CD4-positive, alpha-beta memory T cell (primary cell): Measurements from ENCODE around the gene PEX3. TPM values are rescaled to one million over a fixed set of nuclear protein-coding genes. Genes with fewer than 3 reads are reported as not detected.

ENCODE experiments used
- CTCF ChIA-PET: fragments of 350-600 bp; sonication (Branson Sonifier 250); formaldehyde crosslinking; loops from one replicate; lab custom pipeline; 2021; ENCODE audit warnings: inconsistent platforms; ENCODE audit not compliant: partially characterized antibody; lab: Charles Lee
- POLR2A ChIA-PET: fragments of 350-600 bp; sonication (Branson Sonifier 250); formaldehyde crosslinking; loops from one replicate; lab custom pipeline; 2021; ENCODE audit not compliant: partially characterized antibody; lab: Charles Lee
- DNase-seq, 5 donors: peaks; one replicate each; pipeline versions ENCODE4 v3.0.0 to v3.0.0-alpha.2; 2020 to 2022; ENCODE audit warnings: mixed read lengths in 1 of 5
- H3K27ac ChIP-seq: one replicate; pipeline ENCODE4 v1.7.0; 2013; ENCODE audit warnings: low read depth, low read length
- H3K27me3 ChIP-seq: 2 replicates; pipeline ENCODE4 v1.7.0; 2013; ENCODE audit warnings: mild to moderate bottlenecking, low read length, moderate library complexity; ENCODE audit not compliant: insufficient read depth
- H3K36me3 ChIP-seq: 2 replicates; pipeline ENCODE4 v1.7.0; 2013; ENCODE audit warnings: mild to moderate bottlenecking, low read length, moderate library complexity; ENCODE audit not compliant: insufficient read depth
- H3K4me1 ChIP-seq: 2 replicates; pipeline ENCODE4 v1.7.0; 2013; ENCODE audit warnings: mild to moderate bottlenecking, low read length, moderate library complexity; ENCODE audit not compliant: insufficient read depth
- H3K4me3 ChIP-seq, 2 donors: one replicate each; pipeline ENCODE4 v1.7.0; 2013; ENCODE audit warnings: low read length in 2 of 2, mild to moderate bottlenecking in 1 of 2
- H3K9me3 ChIP-seq, 2 donors: one replicate each; pipeline ENCODE4 v1.7.0; 2013; ENCODE audit warnings: low read length in 2 of 2, control low read depth in 1 of 2; ENCODE audit not compliant: control insufficient read depth in 1 of 2
- H3K27ac Mint-ChIP-seq, 7 donors: one replicate each; pipeline ENCODE4 v1.8.0; 2020 to 2021; ENCODE audit warnings: mixed read lengths in 7 of 7, mild to moderate bottlenecking in 6 of 7, inconsistent platforms in 3 of 7, moderate library complexity in 3 of 7
- H3K27me3 Mint-ChIP-seq, 2 donors: one replicate each; pipeline ENCODE4 v1.8.0; 2020 to 2021; ENCODE audit warnings: mixed read lengths in 2 of 2
- H3K36me3 Mint-ChIP-seq, 2 donors: one replicate each; pipeline ENCODE4 v1.8.0; 2020 to 2021; ENCODE audit warnings: mixed read lengths in 2 of 2, inconsistent platforms in 1 of 2, mild to moderate bottlenecking in 1 of 2
- H3K4me1 Mint-ChIP-seq, 4 donors: one replicate each; pipeline ENCODE4 v1.8.0; 2020 to 2021; ENCODE audit warnings: mixed read lengths in 4 of 4, mild to moderate bottlenecking in 1 of 4
- H3K4me3 Mint-ChIP-seq, 8 donors: one replicate each; pipeline ENCODE4 v1.8.0; 2020 to 2021; ENCODE audit warnings: mixed read lengths in 8 of 8, mild to moderate bottlenecking in 7 of 8, moderate library complexity in 6 of 8, inconsistent platforms in 3 of 8
- H3K9me3 Mint-ChIP-seq, 8 donors: one replicate each; pipeline ENCODE4 v1.8.0; 2020 to 2021; ENCODE audit warnings: mixed read lengths in 8 of 8, mild to moderate bottlenecking in 5 of 8, inconsistent platforms in 3 of 8, moderate library complexity in 1 of 8
- intact Hi-C: fragments of 100-400 bp; cut with micrococcal nuclease; formaldehyde crosslinking; loops from one replicate; pipeline ENCODE4 v1.15.1; 2023
- polyA plus RNA-seq, 2 donors: library from polyadenylated mRNA; unstranded; fragments of 300-500 nt; fragmentation: Illumina TruSeq; gene quantifications; one replicate each; pipeline ENCODE4 v1.2.3, GENCODE V29; 2021
- total RNA-seq, 2 experiments: library from RNA; stranded (reverse); gene quantifications; one replicate each; pipeline ENCODE4 v1.2.3, GENCODE V29; 2021

Gene PEX3
- total and polyA plus RNA-seq, 4 experiments from 2014 or later: 20.8 to 26.2 (median 23.2) TPM

GRCh38 chr6:143525356-143525755 is 74.8 kb downstream of the PEX3 start:
- CTCF ChIA-PET: interaction anchor here (1.6 kb wide), 1 partner anchor 9 kb away, joined by 4 read pairs; no protein-coding TSS in a partner anchor
- H3K27ac ChIP-seq: no peak overlapping the region
- intact Hi-C loops: no loop called here

GRCh38 chr6:143527677-143528076 is 77.1 kb downstream of the PEX3 start:
- H3K27ac Mint-ChIP-seq: peak overlapping the region in 3 of 7 donors; percentile 76 to 97 (median 92)
- H3K4me3 ChIP-seq: no peak overlapping the region
- no peaks in the 10 kb centered on the region for H3K27me3 ChIP-seq
- CTCF ChIA-PET: interaction anchor here (1.3 to 2.7 kb wide), 3 partner anchors 14 to 16 kb away, joined by 3 to 9 read pairs (median 7); partner anchors contain the start of gene FUCA2
- peaks cover 0 to 2% (median 0%) of the 10 kb centered on the region in 8 donors for H3K9me3 Mint-ChIP-seq
- H3K36me3 ChIP-seq: no peaks in the 10 kb centered on the region
- intact Hi-C loops: loop anchor here (1.0 kb wide), 1 partner anchor 10 kb away; no protein-coding TSS in a partner anchor
- no peaks in the 10 kb centered on the region for H3K27me3 Mint-ChIP-seq
- H3K36me3 Mint-ChIP-seq: peaks cover 0 to 3% of the 10 kb centered on the region in 2 donors
- POLR2A ChIA-PET: interaction anchor here (1.9 kb wide), 1 partner anchor 10 kb away, joined by 13 read pairs; no protein-coding TSS in a partner anchor
- no peaks in the 10 kb centered on the region for H3K9me3 ChIP-seq
- H3K27ac ChIP-seq: no peak overlapping the region
- H3K4me1 Mint-ChIP-seq: peaks cover 11 to 15% (median 13%) of the 10 kb centered on the region in 4 donors
- peaks cover 26% of the 10 kb centered on the region for H3K4me1 ChIP-seq
- DNase-seq: no peak
- H3K4me3 Mint-ChIP-seq: no peak overlapping the region

More at GRCh38 chr6:143525356-143525755, 74.8 kb downstream of the PEX3 start:
- H3K27ac Mint-ChIP-seq: no peak overlapping the region
- no peak for DNase-seq
- no peak overlapping the region for H3K4me3 Mint-ChIP-seq
- peaks cover 16% of the 10 kb centered on the region for H3K4me1 ChIP-seq
- H3K9me3 Mint-ChIP-seq: peaks cover 0 to 2% (median 0%) of the 10 kb centered on the region in 8 donors
- peaks cover 13 to 19% (median 16%) of the 10 kb centered on the region in 4 donors for H3K4me1 Mint-ChIP-seq
- no peak overlapping the region for H3K4me3 ChIP-seq
- no peaks in the 10 kb centered on the region for H3K9me3 ChIP-seq
- H3K36me3 Mint-ChIP-seq: peaks cover 0 to 3% of the 10 kb centered on the region in 2 donors
- POLR2A ChIA-PET: no interaction called here
- no peaks in the 10 kb centered on the region for H3K36me3 ChIP-seq
- no peaks in the 10 kb centered on the region for H3K27me3 ChIP-seq
- no peaks in the 10 kb centered on the region for H3K27me3 Mint-ChIP-seq

- H3K4me1 Mint-ChIP-seq: peaks cover 11 to 15% (median 13%) of the 10 kb centered on the region in 4 donors
- H3K4me3 Mint-ChIP-seq: peak overlapping the region; percentile 42 to 75 (median 66)
- Histone ChIP-seq H3K4me3 (no peak overlapping the region), H3K27ac (peak overlapping the region; percentile 55), H3K4me1 (peaks cover 26% of the 10 kb centered on the region), H3K36me3 (no peaks in the 10 kb centered on the region), H3K27me3 (no peaks in the 10 kb centered on the region), H3K9me3 (no peaks in the 10 kb centered on the region)
- POLR2A ChIA-PET: interaction anchor here (0.9 to 1.9 kb wide), 4 partner anchors 10 to 28 kb away, joined by 3 to 13 read pairs (median 4); partner anchors contain the start of gene FUCA2
- peak overlapping the region; percentile 76 to 97 (median 95) for H3K27ac Mint-ChIP-seq
- CTCF ChIA-PET: interaction anchor here (0.6 to 2.7 kb wide), 6 partner anchors 13 to 47 kb away, joined by 3 to 9 read pairs (median 4); partner anchors contain the start of gene FUCA2
- H3K9me3 Mint-ChIP-seq: peaks cover 0 to 2% (median 0%) of the 10 kb centered on the region in 8 donors
- peak in 2 of 5 donors; percentile 32 to 33 for DNase-seq
- intact Hi-C loops: loop anchor here (1.0 kb wide), 1 partner anchor 9 kb away; no protein-coding TSS in a partner anchor
- no peaks in the 10 kb centered on the region for H3K27me3 Mint-ChIP-seq
- peaks cover 0 to 3% of the 10 kb centered on the region in 2 donors for H3K36me3 Mint-ChIP-seq
Observed at GRCh38 chr6:143528164-143528811, 77.7 kb downstream of the PEX3 start.

GRCh38 chr6:143529095-143529494 is 78.5 kb downstream of the PEX3 start:
- H3K4me3 ChIP-seq: no peak overlapping the region
- ChIA-PET POLR2A (interaction anchor here (0.7 to 1.9 kb wide), 7 partner anchors 9 to 945 kb away, joined by 3 to 13 read pairs (median 4); partner anchors contain the start of gene FUCA2), CTCF (interaction anchor here (0.5 to 2.7 kb wide), 10 partner anchors 9 to 583 kb away, joined by 3 to 9 read pairs (median 5); partner anchors contain the start of gene FUCA2)
- DNase-seq: no peak
- Mint-ChIP-seq H3K4me1 (peaks cover 11 to 15% (median 13%) of the 10 kb centered on the region in 4 donors), H3K4me3 (peak overlapping the region in 1 of 8 donors; percentile 56), H3K27ac (peak overlapping the region; percentile 51 to 97 (median 91)), H3K9me3 (no peaks in the 10 kb centered on the region), H3K36me3 (no peaks in the 10 kb centered on the region), H3K27me3 (no peaks in the 10 kb centered on the region)
- H3K4me1 ChIP-seq: peaks cover 26% of the 10 kb centered on the region
- no peaks in the 10 kb centered on the region for H3K36me3 ChIP-seq
- intact Hi-C loops: no loop called here
- peak overlapping the region; percentile 55 for H3K27ac ChIP-seq
- H3K9me3 ChIP-seq: no peaks in the 10 kb centered on the region
- H3K27me3 ChIP-seq: no peaks in the 10 kb centered on the region

GRCh38 chr6:143531720-143532499 is 81.3 kb downstream of the PEX3 start:
- DNase-seq: no peak
- Histone ChIP-seq H3K36me3 (no peaks in the 10 kb centered on the region), H3K27me3 (no peaks in the 10 kb centered on the region), H3K27ac (no peak overlapping the region), H3K4me3 (no peak overlapping the region), H3K4me1 (peaks cover 38% of the 10 kb centered on the region), H3K9me3 (no peaks in the 10 kb centered on the region)
- peaks cover 18 to 24% (median 21%) of the 10 kb centered on the region in 4 donors for H3K4me1 Mint-ChIP-seq
- no peak overlapping the region for H3K4me3 Mint-ChIP-seq
- H3K27ac Mint-ChIP-seq: no peak overlapping the region
- no peaks in the 10 kb centered on the region for H3K9me3 Mint-ChIP-seq
- no peaks in the 10 kb centered on the region for H3K27me3 Mint-ChIP-seq
- ChIA-PET CTCF (interaction anchor here (2.4 kb wide), 1 partner anchor 19 kb away, joined by 7 read pairs; no protein-coding TSS in a partner anchor), POLR2A (interaction anchor here (2.4 kb wide), 1 partner anchor 11 kb away, joined by 6 read pairs; no protein-coding TSS in a partner anchor)
- H3K36me3 Mint-ChIP-seq: peaks cover 0 to 2% of the 10 kb centered on the region in 2 donors
- intact Hi-C loops: loop anchor here (10.0 kb wide), 1 partner anchor 587 kb away; the partner anchor contains the start of gene HIVEP2

GRCh38 chr6:143535189-143535614 is 84.6 kb downstream of the PEX3 start:
- no peak for DNase-seq

More at GRCh38 chr6:143535189-143535614, 84.6 kb downstream of the PEX3 start:
- H3K36me3 Mint-ChIP-seq: peaks cover 0 to 7% of the 10 kb centered on the region in 2 donors
- no peaks in the 10 kb centered on the region for H3K27me3 ChIP-seq
- intact Hi-C loops: loop anchor here (5.0 to 10.0 kb wide), 2 partner anchors 307 to 590 kb away; partner anchors contain the start of genes HIVEP2 and LTV1
- peak overlapping the region in 4 of 8 donors; percentile 15 to 88 (median 32) for H3K4me3 Mint-ChIP-seq
- no peak overlapping the region for H3K27ac ChIP-seq
- no peaks in the 10 kb centered on the region for H3K36me3 ChIP-seq
- peaks cover 26 to 38% (median 33%) of the 10 kb centered on the region in 4 donors for H3K4me1 Mint-ChIP-seq
- H3K27ac Mint-ChIP-seq: peak overlapping the region in 1 of 7 donors; percentile 19
- no peaks in the 10 kb centered on the region for H3K9me3 ChIP-seq
- ChIA-PET CTCF (interaction anchor here (1.2 to 10.5 kb wide), 5 partner anchors 9 to 40 kb away, joined by 3 to 114 read pairs (median 7); partner anchors contain the start of gene FUCA2), POLR2A (interaction anchor here (1.3 to 8.3 kb wide), 5 partner anchors 14 to 40 kb away, joined by 3 to 104 read pairs (median 12); partner anchors contain the start of gene FUCA2)
- no peak overlapping the region for H3K4me3 ChIP-seq
- no peaks in the 10 kb centered on the region for H3K9me3 Mint-ChIP-seq
- no peaks in the 10 kb centered on the region for H3K27me3 Mint-ChIP-seq
- H3K4me1 ChIP-seq: peaks cover 42% of the 10 kb centered on the region
